Endothelial cell of umbilical vein (primary cell): ENCODE data around the gene SPINK4. TPM values are rescaled to one million over a fixed set of nuclear protein-coding genes. Genes with fewer than 3 reads are reported as not detected.

Source experiments
- BruUV-seq: library from RNA; stranded (reverse); fragments of 400-500 nt; replicated peaks from 2 replicates; lab custom pipeline; 2021; lab: Mats Ljungman, UMichigan
- CTCF ChIA-PET: fragments of 300-600, 350-600 bp; sonication (Branson Sonifier 250); formaldehyde crosslinking; loops from one replicate; lab custom pipeline; 2021; ENCODE audit warnings: antibody characterized with exemption, inconsistent platforms; lab: Charles Lee
- POLR2A ChIA-PET: fragments of 300-600, 350-600 bp; sonication (Branson Sonifier 250); formaldehyde crosslinking; loops from one replicate; lab custom pipeline; 2021; ENCODE audit warnings: antibody characterized with exemption, inconsistent platforms; lab: Charles Lee
- DNase-seq: peaks from one replicate; pipeline ENCODE4 v3.0.0-alpha.2; 2011; ENCODE audit warnings: low read depth, low spot score
- FAIRE-seq: peaks from 2 replicates; lab custom pipeline; 2011; peaks lifted over from hg19 to GRCh38; lab: Jason Lieb, UNC
- H2AFZ ChIP-seq: 2 replicates; pipeline ENCODE4 v1.6.0; 2012; ENCODE audit warnings: low read depth, low read length, control low read depth, inconsistent platforms
- H3K27ac ChIP-seq: 2 replicates; pipeline ENCODE4 v1.5.1; 2011; ENCODE audit warnings: low read depth, mild to moderate bottlenecking, control low read depth, low read length, moderate library complexity; ENCODE audit not compliant: insufficient read depth
- H3K27me3 ChIP-seq, 2 experiments: 2 replicates each; pipeline versions ENCODE4 v1.6.0 to v1.6.1; 2011; ENCODE audit warnings: low read length in 2 of 2, mixed read lengths in 1 of 2; ENCODE audit not compliant: control insufficient read depth in 2 of 2, insufficient read depth in 2 of 2
- H3K36me3 ChIP-seq, 2 experiments: 2 replicates in 1 of 2; 3 replicates in 1 of 2; pipeline ENCODE4 v1.5.1; 2011; ENCODE audit warnings: low read length in 2 of 2, mild to moderate bottlenecking in 1 of 2, moderate library complexity in 1 of 2; ENCODE audit not compliant: control insufficient read depth in 2 of 2, insufficient read depth in 2 of 2; ENCODE audit errors: extremely low read depth in 1 of 2
- H3K4me1 ChIP-seq: 3 replicates; pipeline ENCODE4 v1.5.1; 2011; ENCODE audit warnings: mild to moderate bottlenecking, low read length; ENCODE audit not compliant: control insufficient read depth, insufficient read depth; ENCODE audit errors: extremely low read depth
- H3K4me2 ChIP-seq: 2 replicates; pipeline ENCODE4 v1.6.1; 2011; ENCODE audit warnings: low read length, control low read depth, mixed read lengths; ENCODE audit not compliant: insufficient read depth
- H3K4me3 ChIP-seq, 3 experiments: fragments of 200-600 bp in 1 of 3; sonication (generic), shearing (Covaris generic) in 1 of 3; replicated peaks in 1 of 3; 2 replicates each; pipeline ENCODE4 v1.5.1; 2011 to 2016; ENCODE audit warnings: control low read depth in 3 of 3, low read length in 3 of 3, mild to moderate bottlenecking in 2 of 3, inconsistent platforms in 1 of 3, low read depth in 1 of 3, moderate library complexity in 1 of 3; ENCODE audit not compliant: insufficient read depth in 1 of 3
- H3K79me2 ChIP-seq: 2 replicates; pipeline ENCODE4 v1.6.0; 2012; ENCODE audit warnings: low read length, inconsistent platforms; ENCODE audit not compliant: control insufficient read depth, insufficient read depth
- H3K9ac ChIP-seq: replicated peaks from 2 replicates; pipeline ENCODE3; 2011; ENCODE audit warnings: low read length, control low read depth; ENCODE audit not compliant: insufficient read depth; ENCODE audit errors: extremely low read depth
- H3K9me1 ChIP-seq: replicated peaks from 3 replicates; pipeline ENCODE4 v1.6.0; 2011; ENCODE audit warnings: mild to moderate bottlenecking, low read length; ENCODE audit not compliant: control insufficient read depth, insufficient read depth; ENCODE audit errors: extremely low read depth
- H3K9me3 ChIP-seq: replicated peaks from 2 replicates; pipeline ENCODE4 v1.5.1; 2012; ENCODE audit warnings: low read length, inconsistent platforms; ENCODE audit not compliant: control insufficient read depth, insufficient read depth
- H4K20me1 ChIP-seq: replicated peaks from 2 replicates; pipeline ENCODE3; 2011; ENCODE audit warnings: mild to moderate bottlenecking, low read length; ENCODE audit not compliant: control insufficient read depth, insufficient read depth; ENCODE audit errors: extremely low read depth
- EZH2 ChIP-seq: IDR thresholded peaks from 2 replicates; pipeline ENCODE4 v1.6.1; 2012; ENCODE audit warnings: borderline replicate concordance, low read depth, mild to moderate bottlenecking, moderate library complexity, low read length, inconsistent platforms; ENCODE audit not compliant: severe bottlenecking
- FOS ChIP-seq: IDR thresholded peaks from 2 replicates; pipeline ENCODE4 v1.6.1; 2011; ENCODE audit warnings: mild to moderate bottlenecking, low read length, moderate library complexity, borderline replicate concordance; ENCODE audit not compliant: insufficient read depth
- GATA2 ChIP-seq: IDR thresholded peaks from 2 replicates; pipeline ENCODE4 v1.7.0; 2011; ENCODE audit warnings: low read depth, mild to moderate bottlenecking, moderate library complexity, mixed read lengths, low read length; ENCODE audit not compliant: insufficient read length, insufficient read depth
- MYC ChIP-seq: IDR thresholded peaks from one replicate; pipeline ENCODE4 v1.6.1; 2011; ENCODE audit warnings: mild to moderate bottlenecking, low read depth, low read length
- dilution Hi-C: fragments of 300-500 bp; cut with MboI; formaldehyde crosslinking; loops from one replicate; pipeline ENCODE4 v1.15.0; 2019; ENCODE audit warnings: low sequenced_read_pairs; ENCODE audit not compliant: extremely low pct_ligation_motif_present
- intact Hi-C: fragments of 100-400 bp; cut with micrococcal nuclease; formaldehyde crosslinking; loops from one replicate; pipeline ENCODE4 v1.10.0; 2022
- polyA plus RNA-seq, 4 experiments: library from polyadenylated mRNA; depleted of rRNA in 3 of 4; stranded (reverse) in 3 of 4; unstranded in 1 of 4; fragments of >200 nt; gene quantifications; 2 replicates each; pipeline versions ENCODE4 v1.2.1 to v1.2.3, GENCODE V29; 2011 to 2012; ENCODE audit warnings: missing spikeins in 1 of 4
- total RNA-seq: library from RNA; stranded (reverse); gene quantifications from 2 replicates; pipeline ENCODE4 v1.2.3, GENCODE V29; 2021
- TF ChIP-seq, protein P1 (sequence below), 2 donors: IDR thresholded peaks; 1 replicate in 1 of 2; 2 replicates in 1 of 2; pipeline ENCODE4 v1.5.1; 2011; ENCODE audit warnings: low read length in 2 of 2, mild to moderate bottlenecking in 2 of 2, moderate library complexity in 2 of 2, control low read depth in 1 of 2, inconsistent platforms in 1 of 2, low read depth in 1 of 2; ENCODE audit not compliant: insufficient read depth in 1 of 2; ENCODE audit errors: extremely low read depth in 1 of 2

Gene SPINK4
- total and polyA plus RNA-seq, 2 donors (not counting 3 experiments of a cell fraction or from before 2014, with no cell fraction given): not detected

DNA sequence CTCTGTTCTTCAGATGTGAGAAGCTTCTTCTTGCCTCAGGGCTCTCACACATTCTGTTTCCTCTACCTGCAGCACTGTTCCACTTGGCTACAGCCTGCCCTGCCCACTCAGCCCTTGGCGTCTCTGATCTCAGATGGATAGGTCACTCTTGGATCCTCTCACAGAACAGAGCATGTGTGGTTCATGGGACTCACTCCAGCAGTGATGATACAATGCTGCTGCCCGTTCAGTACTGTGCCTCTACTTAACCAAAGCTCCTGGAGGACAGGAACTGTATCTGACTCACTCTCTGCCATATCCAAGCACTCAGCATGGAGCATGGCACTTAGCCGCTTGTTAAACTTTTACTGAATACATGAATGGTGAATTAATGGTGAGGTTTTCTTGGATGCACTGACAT is 3.4 kb upstream of the SPINK4 start:
- no peaks in the 10 kb centered on the region for H3K79me2 ChIP-seq
- FAIRE-seq: no peak
- H3K9ac ChIP-seq: no peak overlapping the region
- H3K4me1 ChIP-seq: no peaks in the 10 kb centered on the region
- CTCF ChIA-PET: interaction anchor here (2.2 kb wide), 1 partner anchor 10 kb away, joined by 8 read pairs; no protein-coding TSS in a partner anchor
- no peak for DNase-seq
- POLR2A ChIA-PET: no interaction called here
- no peak overlapping the region for H2AFZ ChIP-seq
- peaks cover 0 to 18% of the 10 kb centered on the region in 2 experiments for H3K27me3 ChIP-seq
- H3K9me3 ChIP-seq: no peaks in the 10 kb centered on the region
- TF ChIP-seq EZH2: no peak
- TF ChIP-seq, protein P1, sequence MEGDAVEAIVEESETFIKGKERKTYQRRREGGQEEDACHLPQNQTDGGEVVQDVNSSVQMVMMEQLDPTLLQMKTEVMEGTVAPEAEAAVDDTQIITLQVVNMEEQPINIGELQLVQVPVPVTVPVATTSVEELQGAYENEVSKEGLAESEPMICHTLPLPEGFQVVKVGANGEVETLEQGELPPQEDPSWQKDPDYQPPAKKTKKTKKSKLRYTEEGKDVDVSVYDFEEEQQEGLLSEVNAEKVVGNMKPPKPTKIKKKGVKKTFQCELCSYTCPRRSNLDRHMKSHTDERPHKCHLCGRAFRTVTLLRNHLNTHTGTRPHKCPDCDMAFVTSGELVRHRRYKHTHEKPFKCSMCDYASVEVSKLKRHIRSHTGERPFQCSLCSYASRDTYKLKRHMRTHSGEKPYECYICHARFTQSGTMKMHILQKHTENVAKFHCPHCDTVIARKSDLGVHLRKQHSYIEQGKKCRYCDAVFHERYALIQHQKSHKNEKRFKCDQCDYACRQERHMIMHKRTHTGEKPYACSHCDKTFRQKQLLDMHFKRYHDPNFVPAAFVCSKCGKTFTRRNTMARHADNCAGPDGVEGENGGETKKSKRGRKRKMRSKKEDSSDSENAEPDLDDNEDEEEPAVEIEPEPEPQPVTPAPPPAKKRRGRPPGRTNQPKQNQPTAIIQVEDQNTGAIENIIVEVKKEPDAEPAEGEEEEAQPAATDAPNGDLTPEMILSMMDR (IDR thresholded peaks at IDR 0.05; ENCODE audit: extremely low read depth in 1 of 2, insufficient read depth in 1 of 2, low read depth in 1 of 2, low read length in 2 of 2): no peak
- TF ChIP-seq MYC: no peak
- no peak for TF ChIP-seq FOS
- TF ChIP-seq GATA2: no peak
- intact Hi-C loops (no loop called here), dilution Hi-C loops (no loop called here)
- no peak overlapping the region for H3K27ac ChIP-seq
- H3K4me3 ChIP-seq: no peak overlapping the region
- H3K9me1 ChIP-seq: no peaks in the 10 kb centered on the region
- no TSS peak for BruUV-seq
- no peaks in the 10 kb centered on the region for H4K20me1 ChIP-seq
- H3K36me3 ChIP-seq: no peaks in the 10 kb centered on the region
- H3K4me2 ChIP-seq: no peak overlapping the region

DNA sequence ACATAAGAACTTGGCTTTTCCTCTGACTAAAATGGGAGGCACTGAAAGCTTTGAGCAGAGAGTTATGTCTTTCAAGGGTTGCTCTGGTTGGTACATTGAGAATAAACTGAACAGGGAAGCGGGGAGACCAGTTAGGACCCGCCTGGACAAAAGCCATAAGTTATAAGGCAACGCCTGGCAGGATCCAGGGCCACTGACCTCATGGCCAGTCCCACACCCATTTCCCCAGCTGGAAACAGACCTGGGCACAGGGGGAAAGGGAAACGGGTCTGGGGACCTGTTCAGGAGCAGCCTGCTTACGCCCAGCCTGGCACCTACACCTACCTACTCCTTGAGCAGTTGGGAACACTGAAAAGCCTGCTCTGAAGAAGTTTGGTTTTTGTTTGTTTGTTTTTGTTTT is 1.3 kb downstream of the SPINK4 start:
- Histone ChIP-seq H4K20me1 (no peaks in the 10 kb centered on the region), H3K36me3 (no peaks in the 10 kb centered on the region), H3K27me3 (peaks cover 0 to 4% of the 10 kb centered on the region in 2 experiments), H3K4me2 (no peak overlapping the region), H3K9me1 (no peaks in the 10 kb centered on the region), H3K9ac (no peak overlapping the region), H3K4me1 (no peaks in the 10 kb centered on the region), H3K27ac (no peak overlapping the region), H2AFZ (no peak overlapping the region), H3K9me3 (no peaks in the 10 kb centered on the region), H3K4me3 (no peak overlapping the region), H3K79me2 (no peaks in the 10 kb centered on the region)
- intact Hi-C loops: no loop called here
- no peak for TF ChIP-seq GATA2
- no TSS peak for BruUV-seq
- no peak for DNase-seq
- ChIA-PET POLR2A (no interaction called here), CTCF (interaction anchor here (0.9 to 2.0 kb wide), 3 partner anchors 15 to 79 kb away, joined by 3 to 7 read pairs (median 3); no protein-coding TSS in a partner anchor)
- dilution Hi-C loops: no loop called here
- FAIRE-seq: no peak
